AG09309 (cell line): ENCODE measurements around the gene EIF5AL1.

Experiments used
- DNase-seq: peaks from one replicate; pipeline ENCODE4 v3.0.0-alpha.2; 2010; ENCODE audit warnings: low read depth
- H3K4me3 ChIP-seq: 2 replicates; pipeline ENCODE4 v1.5.1; 2011; ENCODE audit warnings: mild to moderate bottlenecking, low read depth, low read length, moderate library complexity; ENCODE audit not compliant: control insufficient read depth
- CTCF ChIP-seq: IDR thresholded peaks from 2 replicates; pipeline ENCODE4 v1.5.1; 2011; ENCODE audit warnings: mild to moderate bottlenecking, low read depth, low read length, inconsistent platforms; ENCODE audit not compliant: insufficient read depth, control insufficient read depth; ENCODE audit errors: missing control alignments

The EIF5AL1 gene

DNA sequence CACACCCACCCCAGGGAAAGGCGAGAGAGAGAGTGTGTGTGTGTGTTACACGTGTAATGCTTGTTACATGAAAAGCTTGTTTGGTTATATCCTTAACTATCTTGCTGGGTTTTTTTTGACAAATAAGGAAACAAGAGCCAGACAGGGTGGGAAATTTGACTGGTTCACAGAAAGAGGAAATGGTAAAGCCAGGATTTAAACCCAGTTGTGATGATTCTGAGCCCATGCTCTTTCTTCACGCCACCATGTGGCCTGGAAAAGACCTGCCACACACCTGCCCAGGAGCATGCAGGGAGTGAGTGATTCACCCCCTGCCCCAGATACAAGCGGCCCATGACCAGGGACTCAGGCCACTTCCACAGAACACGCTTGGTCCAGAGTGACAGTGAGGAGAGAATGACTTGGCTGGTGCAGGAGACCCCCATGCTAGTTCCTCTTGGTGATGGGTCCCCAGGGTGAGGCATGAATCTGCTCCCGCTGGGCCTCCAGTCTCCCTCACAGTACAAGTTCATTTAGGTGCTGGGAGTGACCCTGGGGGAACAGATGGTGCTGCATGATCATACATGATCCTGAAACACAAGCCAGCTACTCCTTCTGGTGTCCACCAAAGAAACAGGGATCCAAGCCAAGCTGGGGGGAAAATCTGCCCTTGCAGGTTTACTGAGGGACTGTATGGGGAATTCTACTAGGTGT is 21.0 kb upstream of the EIF5AL1 start:
- no peak overlapping the region for H3K4me3 ChIP-seq
- TF ChIP-seq CTCF = no peak
- DNase-seq = no peak

DNA sequence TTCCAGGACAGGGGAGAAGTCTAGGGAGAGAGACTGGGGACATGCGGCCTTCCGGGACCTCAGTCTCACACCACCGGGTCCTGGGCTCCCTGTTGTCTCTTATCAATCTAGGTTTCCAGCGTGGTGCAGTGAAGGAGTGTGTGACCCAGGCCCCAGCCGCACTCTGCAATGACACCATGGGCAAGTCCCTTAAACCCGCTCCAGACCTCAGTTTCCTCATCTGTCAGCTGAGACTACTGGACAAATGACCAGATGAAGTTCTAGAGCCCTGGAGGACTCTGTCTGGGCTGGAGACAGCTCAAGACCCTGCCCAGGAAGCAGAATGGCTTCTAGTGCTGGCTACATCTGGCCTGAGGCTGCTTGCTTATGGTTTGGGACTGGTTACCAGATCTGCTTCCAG is 20.1 kb upstream of the EIF5AL1 start:
- TF ChIP-seq CTCF = no peak
- H3K4me3 ChIP-seq = no peak overlapping the region
- DNase-seq = no peak

DNA sequence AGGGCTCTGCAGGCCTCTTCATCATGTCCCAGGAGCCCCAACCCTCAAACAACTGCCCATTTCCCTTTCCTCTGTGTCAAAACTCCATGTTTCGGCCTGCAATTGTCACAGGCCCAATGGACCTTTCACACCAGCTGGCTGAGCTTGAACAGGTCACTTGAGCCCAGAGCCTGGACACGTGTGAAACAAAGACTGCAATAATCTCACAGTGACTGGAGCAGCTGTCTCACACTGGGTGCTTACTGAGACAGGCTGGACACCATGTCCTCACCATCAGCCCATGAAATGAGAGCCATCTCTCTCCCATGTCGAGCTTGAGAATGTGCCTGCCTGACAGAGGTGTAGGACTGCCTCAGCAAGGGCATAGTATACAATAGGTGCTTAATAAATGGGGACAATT is 19.5 kb upstream of the EIF5AL1 start:
- no peak overlapping the region for H3K4me3 ChIP-seq
- TF ChIP-seq CTCF = no peak
- no peak for DNase-seq

- no peak overlapping the region for H3K4me3 ChIP-seq
- DNase-seq = no peak
- no peak for TF ChIP-seq CTCF
Measured at GRCh38 chr10:79493806-79494205, 18.5 kb upstream of the EIF5AL1 start.

DNA sequence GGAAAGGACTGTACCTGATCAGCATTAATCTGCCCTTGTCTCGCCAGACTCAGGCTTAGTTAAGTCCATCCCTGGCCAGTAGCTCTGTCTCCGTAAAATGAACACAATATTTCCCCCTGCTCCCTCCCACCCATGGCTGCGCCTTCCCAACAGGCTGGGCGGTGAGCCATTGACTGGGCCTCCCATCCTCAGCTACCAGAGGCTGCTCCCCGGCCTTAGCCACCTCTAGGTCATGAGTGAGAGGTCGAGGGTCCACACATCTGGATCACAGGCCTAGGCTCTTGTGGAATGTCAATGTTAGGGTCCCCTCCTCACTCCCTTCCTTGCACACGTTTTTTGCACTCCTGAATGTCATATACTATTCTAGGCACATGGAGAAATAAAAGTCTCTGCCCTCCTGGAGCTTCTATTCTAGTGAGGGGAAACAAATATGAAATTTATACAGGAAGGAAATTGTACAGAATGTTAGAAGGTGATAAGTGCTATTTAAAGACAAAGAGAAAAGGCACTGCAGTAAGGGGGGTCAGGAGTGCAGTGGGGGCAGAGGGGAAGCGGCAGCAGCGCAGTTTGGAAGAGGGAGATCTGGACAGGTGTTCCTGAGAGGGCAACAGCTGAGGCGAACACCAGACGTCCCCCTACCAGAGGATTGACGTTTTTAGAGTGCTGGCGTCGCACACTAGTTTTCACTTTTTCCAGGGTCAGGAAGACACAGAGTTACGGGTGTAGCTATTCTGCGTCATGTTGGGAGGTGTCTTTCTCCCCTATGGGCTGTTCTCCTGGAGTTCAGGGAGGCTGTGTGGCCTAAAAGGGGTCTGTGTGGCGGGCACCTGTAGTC is 17.2 kb upstream of the EIF5AL1 start:
- no peak for TF ChIP-seq CTCF
- no peak overlapping the region for H3K4me3 ChIP-seq
- no peak for DNase-seq

DNA sequence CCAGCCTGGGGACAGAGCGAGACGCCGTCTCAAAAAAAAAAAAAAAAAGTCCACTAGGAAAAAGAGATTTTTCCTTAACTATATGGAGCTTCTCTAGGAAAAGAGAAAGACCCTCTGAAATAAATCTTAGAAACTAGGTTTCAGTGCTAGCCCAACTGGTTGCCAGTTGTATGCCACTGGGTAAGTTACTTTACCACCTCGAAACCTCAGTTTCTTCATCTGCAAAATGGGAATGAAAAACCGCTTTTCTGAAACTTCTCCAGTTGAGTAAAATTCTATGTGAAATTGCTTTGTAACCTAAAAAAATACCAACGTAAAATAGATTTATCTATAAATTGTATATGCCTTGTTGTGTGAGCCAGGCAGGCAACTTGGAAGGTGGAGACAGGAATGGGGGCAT is 16.5 kb upstream of the EIF5AL1 start:
- TF ChIP-seq CTCF = no peak
- H3K4me3 ChIP-seq = no peak overlapping the region
- DNase-seq = no peak

GRCh38 chr10:79496896-79497295 is 15.4 kb upstream of the EIF5AL1 start:
- TF ChIP-seq CTCF = no peak
- DNase-seq = no peak
- no peak overlapping the region for H3K4me3 ChIP-seq
